Stimulated activated memory B cell treated with anti-CD40 and anti-IgM and Interleukin-4, amounts not matched to agents 10 μg/mL and 1 μg/mL and 100 μg/mL, for 72 hours (primary cell): ENCODE results near the gene NBDY.
"Not testable (repeated sequence)": the region's sequence is repeated elsewhere in the genome, so short reads cannot be mapped to it uniquely, and the experiment has no call there.

ENCODE experiments used
- ATAC-seq: fragments of 150-1000 bp; cut with Tn5 transposase; 2 replicates; pipeline ENCODE4 v1.10.0; 2021
- H3K27ac Mint-ChIP-seq: one replicate; pipeline ENCODE4 v1.8.0; 2022; ENCODE audit warnings: mild to moderate bottlenecking, mixed read lengths
- H3K27me3 Mint-ChIP-seq: one replicate; pipeline ENCODE4 v1.8.0; 2022; ENCODE audit warnings: mixed read lengths
- H3K36me3 Mint-ChIP-seq: one replicate; pipeline ENCODE4 v1.8.0; 2022; ENCODE audit warnings: mixed read lengths
- H3K4me1 Mint-ChIP-seq: one replicate; pipeline ENCODE4 v1.8.0; 2022; ENCODE audit warnings: mixed read lengths
- H3K4me3 Mint-ChIP-seq: one replicate; pipeline ENCODE4 v1.8.0; 2022; ENCODE audit warnings: mild to moderate bottlenecking, moderate library complexity, mixed read lengths
- H3K9me3 Mint-ChIP-seq: one replicate; pipeline ENCODE4 v1.8.0; 2022; ENCODE audit warnings: mixed read lengths

The NBDY gene

DNA sequence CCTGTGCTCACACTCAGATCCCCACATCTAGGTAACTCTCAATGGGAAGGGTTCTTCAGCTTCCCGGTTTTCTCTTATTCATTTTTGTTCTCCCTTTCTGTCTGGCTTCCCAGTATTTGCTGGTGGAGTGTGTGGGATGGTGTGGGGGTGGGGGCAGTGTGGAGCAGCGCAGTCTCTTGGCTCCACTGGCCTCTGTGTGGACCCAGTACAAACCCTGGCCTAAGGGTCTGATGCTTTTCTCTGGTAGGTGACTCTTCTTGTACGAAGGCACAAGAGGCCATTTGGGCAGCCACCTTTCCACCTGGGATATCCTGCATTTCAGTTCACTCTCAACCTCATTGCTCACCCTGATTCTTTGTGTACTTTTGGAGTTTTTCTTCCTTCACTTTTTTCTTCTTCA, 71.3 kb downstream of the NBDY start:
- peaks cover 34% of the 10 kb centered on the region for H3K36me3 Mint-ChIP-seq
- peaks cover 49% of the 10 kb centered on the region for H3K4me1 Mint-ChIP-seq
- H3K4me3 Mint-ChIP-seq, result no peak overlapping the region
- no peaks in the 10 kb centered on the region for H3K27me3 Mint-ChIP-seq
- no peaks in the 10 kb centered on the region for H3K9me3 Mint-ChIP-seq
- ATAC-seq, result no peak
- H3K27ac Mint-ChIP-seq, result peak overlapping the region; percentile 92

DNA sequence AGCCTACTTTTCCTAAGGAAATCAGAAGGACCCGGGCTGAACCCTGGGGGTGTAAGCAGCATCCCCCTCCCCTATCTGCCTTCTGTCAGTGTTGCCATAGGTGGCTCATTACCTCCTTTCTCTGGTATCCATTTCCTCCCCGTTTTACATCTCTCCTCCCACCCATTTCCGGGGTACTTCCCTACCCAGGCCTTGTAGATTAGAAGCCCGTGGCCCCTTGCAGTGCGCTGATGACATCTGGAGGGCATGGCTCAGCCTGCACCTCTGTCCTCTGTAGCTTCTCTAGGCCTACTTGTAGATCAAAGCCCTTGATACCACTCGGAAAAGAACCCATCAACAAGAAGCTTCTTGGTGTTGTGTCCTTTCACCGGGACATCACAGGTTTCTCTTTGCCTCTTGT, 71.8 kb downstream of the NBDY start:
- ATAC-seq, result peak; percentile 90
- Mint-ChIP-seq H3K27ac (peak overlapping the region; percentile 92), H3K27me3 (no peaks in the 10 kb centered on the region), H3K9me3 (no peaks in the 10 kb centered on the region), H3K4me3 (no peak overlapping the region), H3K36me3 (peaks cover 39% of the 10 kb centered on the region), H3K4me1 (peaks cover 49% of the 10 kb centered on the region)

DNA sequence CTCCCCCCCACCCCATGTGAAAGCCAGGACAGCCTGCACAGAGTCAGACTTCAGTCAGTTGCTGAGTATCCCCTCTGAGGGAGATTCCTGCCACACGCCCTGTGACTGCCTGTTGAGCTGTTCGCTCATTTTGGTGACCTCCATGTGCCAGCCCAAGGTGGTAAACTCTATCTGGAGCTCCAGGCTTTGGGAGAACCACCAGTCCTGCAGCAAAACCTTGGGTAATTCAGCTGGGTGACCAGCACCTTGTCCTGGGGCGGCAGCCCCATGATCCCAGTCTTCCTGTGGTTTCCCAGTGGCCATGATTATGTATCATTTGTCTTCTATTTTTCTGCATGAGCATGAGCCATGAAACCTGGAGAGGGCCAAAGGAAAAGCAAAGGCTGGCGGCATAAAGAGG, 73.4 kb downstream of the NBDY start:
- Mint-ChIP-seq H3K27ac (no peak overlapping the region), H3K4me3 (no peak overlapping the region), H3K4me1 (peaks cover 40% of the 10 kb centered on the region), H3K9me3 (no peaks in the 10 kb centered on the region), H3K36me3 (peaks cover 28% of the 10 kb centered on the region), H3K27me3 (no peaks in the 10 kb centered on the region)
- no peak for ATAC-seq

DNA sequence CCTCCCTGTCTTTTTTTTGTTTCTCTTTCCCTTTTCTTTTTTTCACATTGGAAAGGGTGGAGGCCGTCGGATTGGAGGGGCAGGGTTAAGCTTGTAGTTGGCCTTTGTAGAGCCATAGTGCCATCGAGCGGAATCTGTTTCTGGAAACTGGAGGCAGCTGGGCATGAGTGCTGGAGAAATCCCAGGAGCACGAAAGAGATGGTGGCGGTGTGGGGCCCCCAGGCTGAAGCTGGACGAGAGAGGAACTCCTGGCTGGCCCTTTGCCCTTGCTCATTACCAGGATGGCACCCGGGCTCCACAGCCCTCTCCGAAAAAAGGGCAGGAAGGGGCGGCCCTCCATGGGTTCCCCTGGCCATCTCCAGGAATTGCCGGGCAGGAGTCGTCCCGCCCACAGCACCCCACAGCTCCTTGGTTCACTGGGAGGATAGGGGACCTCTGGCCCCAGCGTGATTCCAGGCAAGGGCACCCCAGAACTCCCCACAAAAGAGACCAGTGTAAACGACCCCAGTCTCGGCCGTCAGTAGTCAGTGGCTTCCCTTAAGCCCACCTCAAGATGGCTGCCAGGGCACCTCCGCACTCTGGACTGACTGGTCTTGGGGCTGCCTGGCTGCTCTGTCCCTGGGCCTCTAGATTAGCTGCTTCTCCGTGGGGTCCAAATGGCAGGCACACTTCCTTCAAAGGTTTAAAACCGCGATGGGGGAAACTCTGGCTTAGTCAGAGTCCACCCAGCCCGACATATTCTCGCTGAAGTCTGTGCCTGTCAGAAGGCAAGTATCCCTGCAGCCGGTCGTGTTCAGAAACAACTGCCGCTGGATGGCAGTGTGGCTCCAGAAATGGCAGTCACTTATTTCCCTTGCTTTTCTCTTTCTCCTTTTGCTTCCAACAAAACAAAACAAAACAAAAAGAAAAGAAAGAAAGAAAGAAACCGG, 74.1 kb downstream of the NBDY start:
- Mint-ChIP-seq H3K9me3 (no peaks in the 10 kb centered on the region), H3K36me3 (peaks cover 25% of the 10 kb centered on the region), H3K4me1 (peaks cover 41% of the 10 kb centered on the region), H3K4me3 (no peak overlapping the region), H3K27ac (no peak overlapping the region), H3K27me3 (no peaks in the 10 kb centered on the region)
- no peak for ATAC-seq

DNA sequence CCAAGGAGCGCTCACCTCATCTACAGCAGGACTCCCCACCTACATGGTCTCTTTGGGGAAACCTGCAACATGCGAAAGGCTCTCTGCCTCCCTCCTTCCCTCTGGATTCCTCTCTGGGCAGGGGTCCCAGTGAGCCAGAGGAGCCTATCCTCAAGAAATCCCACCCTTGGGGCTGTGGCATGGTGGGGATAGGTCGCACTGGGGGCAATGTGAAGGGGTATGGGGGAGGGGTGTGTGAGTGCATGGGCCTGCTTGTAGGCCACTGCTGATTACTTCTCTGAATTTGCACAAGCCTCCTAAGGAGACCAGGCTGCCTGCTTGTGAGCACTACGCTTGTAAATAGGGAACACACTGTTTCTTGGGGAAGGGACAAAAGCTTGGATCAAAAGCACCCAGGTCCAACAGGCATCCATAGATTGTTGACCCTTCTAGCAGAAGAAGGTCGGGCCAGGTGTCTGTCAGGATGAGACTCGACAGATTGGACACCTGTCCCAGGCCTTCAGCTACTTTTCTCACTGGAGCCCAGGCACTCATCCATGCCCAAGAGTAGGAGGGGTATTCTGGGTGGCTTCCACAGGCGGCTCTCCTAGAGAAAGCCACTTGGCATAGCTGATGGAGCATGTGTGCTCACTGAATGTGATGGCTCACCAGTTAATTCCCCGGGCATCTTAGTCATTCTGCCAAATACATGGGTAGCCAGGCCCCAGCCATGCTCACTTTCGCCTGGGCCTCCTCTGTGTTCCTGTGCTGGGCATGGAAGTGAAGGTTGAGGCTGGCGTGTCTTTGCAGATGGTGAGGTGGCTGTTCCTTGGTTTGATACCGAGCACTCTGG, 75.0 kb downstream of the NBDY start:
- H3K4me1 Mint-ChIP-seq, result peaks cover 48% of the 10 kb centered on the region
- no peak overlapping the region for H3K4me3 Mint-ChIP-seq
- no peak overlapping the region for H3K27ac Mint-ChIP-seq
- H3K36me3 Mint-ChIP-seq, result peaks cover 31% of the 10 kb centered on the region
- H3K9me3 Mint-ChIP-seq, result no peaks in the 10 kb centered on the region
- no peaks in the 10 kb centered on the region for H3K27me3 Mint-ChIP-seq
- ATAC-seq, result no peak

DNA sequence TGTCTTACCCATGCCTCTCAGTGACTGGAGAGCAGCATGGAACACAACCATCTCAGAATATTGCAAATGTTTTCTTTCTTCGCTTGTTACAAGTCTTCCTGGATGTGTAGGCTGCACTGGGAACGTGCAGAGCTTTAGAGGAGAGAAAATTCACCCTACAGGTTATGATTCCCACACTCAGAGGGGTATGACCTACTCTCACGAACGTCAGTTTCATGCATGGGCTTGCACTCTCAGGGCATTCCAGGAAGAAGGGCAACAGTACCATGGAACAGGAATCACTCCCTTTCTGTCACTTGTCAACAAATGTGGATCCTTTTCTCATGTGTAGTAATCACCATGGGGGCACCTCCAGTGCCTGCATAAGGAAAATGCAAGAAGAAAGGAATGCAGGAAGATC, 75.8 kb downstream of the NBDY start:
- Mint-ChIP-seq H3K27me3 (no peaks in the 10 kb centered on the region), H3K9me3 (no peaks in the 10 kb centered on the region), H3K4me1 (peaks cover 49% of the 10 kb centered on the region), H3K27ac (no peak overlapping the region), H3K36me3 (peaks cover 37% of the 10 kb centered on the region), H3K4me3 (no peak overlapping the region)
- ATAC-seq, result no peak

DNA sequence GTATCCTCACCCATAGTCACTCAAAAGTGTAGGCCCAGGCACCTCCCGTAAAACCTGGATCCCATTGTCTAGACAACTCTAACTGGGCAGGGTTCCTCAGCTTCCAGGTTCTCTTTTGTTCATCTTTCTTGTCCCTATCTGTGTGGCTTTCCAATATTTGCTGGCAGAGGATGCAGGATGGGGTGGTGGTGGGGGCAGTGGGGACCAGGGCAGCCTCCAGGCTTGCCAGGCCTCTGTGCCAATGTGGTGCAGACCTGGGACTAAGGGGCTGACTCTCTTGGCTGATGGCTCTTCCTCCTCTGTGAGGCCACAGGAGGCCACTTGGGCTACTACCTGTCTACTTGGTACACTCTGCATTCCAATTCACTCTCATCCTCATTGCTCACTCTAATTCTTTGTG, 76.4 kb downstream of the NBDY start:
- H3K4me3 Mint-ChIP-seq, result no peak overlapping the region
- ATAC-seq, result no peak
- no peaks in the 10 kb centered on the region for H3K27me3 Mint-ChIP-seq
- peaks cover 33% of the 10 kb centered on the region for H3K36me3 Mint-ChIP-seq
- H3K27ac Mint-ChIP-seq, result no peak overlapping the region
- H3K4me1 Mint-ChIP-seq, result peaks cover 48% of the 10 kb centered on the region
- no peaks in the 10 kb centered on the region for H3K9me3 Mint-ChIP-seq

DNA sequence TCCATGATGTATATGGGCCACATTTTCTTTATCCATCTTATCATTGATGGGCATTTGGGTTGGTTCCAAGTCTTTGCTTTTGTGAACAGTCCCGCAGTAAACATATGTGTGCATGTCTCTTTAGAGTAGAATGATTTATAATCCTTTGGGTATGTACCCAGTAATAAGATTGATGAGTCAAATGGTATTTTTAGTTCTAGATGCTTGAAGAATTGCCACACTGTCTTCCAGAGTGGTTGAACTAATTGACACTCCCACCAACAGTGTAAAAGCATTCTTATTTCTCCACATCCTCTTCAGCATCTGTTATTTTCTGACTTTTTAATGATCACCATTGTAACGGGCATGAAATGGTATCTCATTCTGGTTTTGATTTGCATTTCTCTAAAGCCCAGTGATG, 77.1 kb downstream of the NBDY start:
- not testable (repeated sequence) for H3K27ac Mint-ChIP-seq, H3K27me3 Mint-ChIP-seq, H3K9me3 Mint-ChIP-seq, ATAC-seq, H3K4me3 Mint-ChIP-seq
- peaks cover 26% of the 10 kb centered on the region for H3K36me3 Mint-ChIP-seq
- H3K4me1 Mint-ChIP-seq, result peaks cover 48% of the 10 kb centered on the region

DNA sequence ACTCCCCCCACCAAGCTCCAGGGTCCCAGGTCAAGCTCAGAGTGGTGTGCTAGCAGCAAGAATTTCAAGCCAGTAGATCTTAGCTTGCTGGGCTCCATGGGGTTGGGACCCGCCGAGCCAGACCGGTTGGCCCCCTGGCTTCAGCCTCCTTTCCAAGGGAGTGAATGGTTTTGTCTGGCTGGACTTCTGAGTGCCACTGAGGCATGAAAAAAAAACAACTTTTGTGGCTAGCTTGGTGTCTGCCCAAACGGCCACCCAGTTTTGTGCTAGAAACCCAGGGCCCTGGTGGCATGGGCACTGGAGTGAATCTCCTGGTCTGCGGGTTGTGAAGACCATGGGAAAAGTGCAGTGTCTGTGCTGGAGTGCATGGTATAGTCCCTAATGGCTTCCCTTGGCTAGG, 82.6 kb downstream of the NBDY start:
- Mint-ChIP-seq H3K27me3 (no peaks in the 10 kb centered on the region), H3K4me3 (no peak overlapping the region), H3K27ac (peak overlapping the region; percentile 6), H3K36me3 (peaks cover 12% of the 10 kb centered on the region), H3K4me1 (peaks cover 70% of the 10 kb centered on the region), H3K9me3 (no peaks in the 10 kb centered on the region)
- no peak for ATAC-seq

DNA sequence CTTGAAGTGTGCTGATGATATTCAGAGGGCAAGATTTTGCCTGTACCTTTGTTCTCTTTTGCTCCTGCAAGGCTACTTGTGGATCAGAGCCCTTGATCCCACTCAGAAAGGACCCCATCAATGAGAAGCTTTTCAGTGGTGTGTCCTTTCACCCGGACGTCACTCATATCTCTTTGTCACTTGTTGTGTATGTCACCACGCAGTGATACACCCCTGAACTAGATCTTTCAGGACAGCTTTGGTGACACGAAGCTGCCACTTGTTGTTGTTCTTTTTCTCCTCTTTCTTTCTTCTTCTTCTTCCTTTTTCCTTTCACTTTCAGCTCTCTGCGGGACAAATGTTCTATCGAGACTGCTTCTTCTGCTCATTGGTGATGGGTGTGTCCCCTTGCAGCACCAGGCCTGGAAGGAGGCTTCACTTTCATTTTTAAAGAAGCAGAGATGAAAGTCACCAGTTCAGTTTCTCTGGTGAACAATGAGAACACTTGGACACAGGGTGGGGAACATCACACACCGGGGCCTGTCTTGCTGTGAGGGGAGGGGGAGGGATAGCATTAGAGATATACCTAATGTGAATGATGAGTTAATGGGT, 83.6 kb downstream of the NBDY start:
- Mint-ChIP-seq H3K9me3 (no peaks in the 10 kb centered on the region), H3K27ac (peak overlapping the region; percentile 90), H3K4me1 (peaks cover 62% of the 10 kb centered on the region), H3K4me3 (peak overlapping the region; percentile 71), H3K27me3 (no peaks in the 10 kb centered on the region), H3K36me3 (peaks cover 12% of the 10 kb centered on the region)
- ATAC-seq, result peak; percentile 83

DNA sequence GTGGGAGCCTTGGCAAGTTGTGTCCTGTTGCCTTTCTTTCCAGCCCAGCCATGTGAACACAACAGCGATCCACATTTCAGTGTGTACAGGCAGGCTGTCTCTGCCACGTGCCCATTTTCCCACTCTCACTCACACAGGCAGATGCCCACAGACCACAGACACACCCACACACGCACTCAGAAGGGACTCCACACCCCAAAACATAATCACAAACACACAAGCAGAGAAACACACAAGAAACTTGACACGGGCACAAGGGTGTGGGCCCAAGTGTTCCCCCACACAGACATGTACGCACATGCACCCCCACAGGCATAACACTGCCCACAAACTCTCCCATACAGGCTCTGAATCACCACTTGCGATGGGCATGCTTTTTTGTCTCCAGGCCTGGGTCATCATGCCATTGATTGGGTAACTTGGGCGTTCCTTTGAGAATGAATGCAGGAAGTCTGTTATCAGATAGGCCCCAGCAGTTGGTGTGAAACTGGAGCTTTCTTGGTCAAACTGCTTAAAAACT, 84.3 kb downstream of the NBDY start:
- no peaks in the 10 kb centered on the region for H3K27me3 Mint-ChIP-seq
- H3K9me3 Mint-ChIP-seq, result no peaks in the 10 kb centered on the region
- H3K27ac Mint-ChIP-seq, result peak overlapping the region; percentile 90
- peaks cover 12% of the 10 kb centered on the region for H3K36me3 Mint-ChIP-seq
- ATAC-seq, result peak; percentile 64
- H3K4me1 Mint-ChIP-seq, result peaks cover 57% of the 10 kb centered on the region
- peak overlapping the region; percentile 64 for H3K4me3 Mint-ChIP-seq

DNA sequence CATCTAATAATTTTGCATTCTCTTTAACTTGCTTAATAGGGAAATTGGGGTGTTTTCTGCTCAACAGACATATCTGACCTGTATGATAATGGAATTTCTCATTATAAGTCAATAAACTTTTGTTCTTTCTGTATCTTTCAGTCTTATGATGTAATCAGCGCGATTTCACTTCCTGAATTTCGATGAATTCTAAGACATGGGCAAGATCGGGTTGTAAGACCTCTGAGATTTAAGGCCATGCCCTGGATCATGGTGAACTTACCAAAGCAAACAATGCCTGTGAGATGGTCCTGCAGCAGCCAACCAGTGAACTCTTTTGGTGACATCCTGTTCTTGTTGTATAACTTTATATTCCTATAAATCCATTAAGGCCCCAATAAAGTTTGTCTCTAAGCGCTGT, 88.1 kb downstream of the NBDY start:
- Mint-ChIP-seq H3K4me3 (no peak overlapping the region), H3K27ac (no peak overlapping the region), H3K9me3 (no peaks in the 10 kb centered on the region), H3K36me3 (no peaks in the 10 kb centered on the region), H3K4me1 (peaks cover 25% of the 10 kb centered on the region), H3K27me3 (no peaks in the 10 kb centered on the region)
- ATAC-seq, result no peak

DNA sequence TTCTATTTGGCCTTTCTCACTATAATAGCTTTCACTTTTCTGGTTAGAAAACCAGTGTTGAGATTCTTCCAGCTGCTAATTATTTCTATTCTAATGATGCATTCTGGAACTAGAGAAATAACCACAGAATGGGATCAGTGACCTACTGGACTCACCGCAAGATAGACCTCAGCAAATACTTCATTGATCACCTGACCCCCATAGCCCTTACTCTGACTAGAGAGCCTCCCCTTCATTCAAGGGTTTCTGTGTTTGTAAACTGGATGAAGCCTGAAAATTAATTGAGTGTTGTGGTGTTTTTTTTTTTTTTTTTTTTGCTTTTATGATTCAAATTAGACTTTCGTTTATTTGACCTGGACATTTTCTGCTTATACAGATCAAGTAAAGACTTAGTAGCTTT, 97.0 kb downstream of the NBDY start:
- ATAC-seq, result no peak
- Mint-ChIP-seq H3K9me3 (no peaks in the 10 kb centered on the region), H3K27ac (no peak overlapping the region), H3K4me1 (no peaks in the 10 kb centered on the region), H3K36me3 (no peaks in the 10 kb centered on the region), H3K27me3 (no peaks in the 10 kb centered on the region), H3K4me3 (no peak overlapping the region)

DNA sequence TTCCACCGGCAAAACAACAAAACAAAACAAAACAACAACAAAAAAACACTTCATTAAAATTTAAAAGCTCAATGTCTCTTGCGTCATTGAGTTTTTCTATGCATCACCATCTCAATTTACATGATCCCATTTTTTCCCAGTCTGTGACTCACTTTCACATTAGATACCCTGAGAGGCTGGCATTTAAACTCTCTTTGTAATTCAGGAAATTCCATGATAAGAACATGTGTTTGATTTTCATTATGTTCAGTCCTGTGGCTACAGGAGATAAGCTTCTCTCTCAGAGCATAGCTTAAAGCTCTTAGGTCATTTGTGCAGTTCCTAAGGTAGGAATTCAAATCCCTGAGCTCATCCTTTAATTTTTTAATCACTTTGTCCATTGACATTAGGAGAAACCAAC, 104.6 kb downstream of the NBDY start:
- Mint-ChIP-seq H3K27me3 (no peaks in the 10 kb centered on the region), H3K9me3 (no peaks in the 10 kb centered on the region), H3K4me1 (no peaks in the 10 kb centered on the region), H3K4me3 (no peak overlapping the region), H3K36me3 (peaks cover 4% of the 10 kb centered on the region), H3K27ac (no peak overlapping the region)
- no peak for ATAC-seq

DNA sequence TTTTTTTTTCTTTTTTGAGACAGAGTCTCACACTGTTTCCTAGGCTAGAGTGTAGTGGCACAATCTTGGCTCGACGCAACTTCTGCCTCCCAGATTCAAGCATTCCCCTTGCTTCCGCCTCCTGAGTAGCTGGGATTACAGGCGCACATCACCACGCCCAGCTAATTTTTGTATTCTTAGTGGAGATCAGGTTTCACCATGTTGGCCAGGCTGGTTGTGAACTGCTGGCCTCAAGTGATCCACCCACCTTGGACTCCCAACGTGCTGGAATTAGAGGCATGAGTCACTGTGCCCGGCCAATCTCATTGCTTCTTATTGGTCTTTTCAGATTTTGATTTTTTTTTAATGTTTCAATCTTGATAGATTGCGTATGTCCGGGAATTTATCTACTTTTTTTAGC, 124.4 kb downstream of the NBDY start:
- H3K36me3 Mint-ChIP-seq, result no peaks in the 10 kb centered on the region
- H3K27me3 Mint-ChIP-seq, result no peaks in the 10 kb centered on the region
- no peak overlapping the region for H3K27ac Mint-ChIP-seq
- ATAC-seq, result no peak
- no peaks in the 10 kb centered on the region for H3K4me1 Mint-ChIP-seq
- H3K9me3 Mint-ChIP-seq, result no peaks in the 10 kb centered on the region
- H3K4me3 Mint-ChIP-seq, result no peak overlapping the region
